ENCODE data around the gene ASNSD1.

- TF ChIP-seq CTCF (IDR thresholded peaks at IDR 0.05), result no peak
- TF ChIP-seq EP300 (IDR thresholded peaks at IDR 0.05), result no peak
- no peak for TF ChIP-seq POLR2A (IDR thresholded peaks at IDR 0.05)
Measured at GRCh38 chr2:189624648-189625355, 36.5 kb upstream of the ASNSD1 start.

Data from tibial nerve (tissue), 4 donors.